ENCODE measurements around the gene BICD1. TPM values are rescaled to one million over a fixed set of nuclear protein-coding genes. Genes with fewer than 3 reads are reported as not detected.

Gene BICD1
- total RNA-seq: 10 to 100 TPM; 20.0 to 22.6 TPM

- H3K9me3 Mint-ChIP-seq (ENCODE audit: low read depth): no peaks in the 10 kb centered on the region
- DNase-seq (peak; percentile 83), ATAC-seq (peak; percentile 92)
- H3K4me3 Mint-ChIP-seq: peak within 1 kb of the TSS; percentile 93
- peak within 1 kb of the TSS; percentile 87 for H3K27ac Mint-ChIP-seq
- CTCF ChIA-PET: interaction anchor here (0.8 to 2.3 kb wide), 10 partner anchors 9 to 454 kb away, joined by 3 to 9 read pairs (median 4); no protein-coding TSS in a partner anchor
- peaks cover 24% of the 10 kb centered on the region for H3K4me1 Mint-ChIP-seq
- peaks cover 10% of the 10 kb centered on the region for H3K27me3 Mint-ChIP-seq
- H3K36me3 Mint-ChIP-seq: peaks cover 4% of the 10 kb centered on the region
Measured at GRCh38 chr12:32106517-32107358, at the start of gene BICD1. Gene BICD1 (plus strand): TSS chr12:32106847. CDS start chr12:32107332, 485 bp downstream.

- no peak overlapping the region for H3K27ac Mint-ChIP-seq
- H3K4me1 Mint-ChIP-seq: peaks cover 6% of the 10 kb centered on the region
- no peak overlapping the region for H3K4me3 Mint-ChIP-seq
- no peaks in the 10 kb centered on the region for H3K9me3 Mint-ChIP-seq (ENCODE audit: low read depth)
- no peaks in the 10 kb centered on the region for H3K36me3 Mint-ChIP-seq
- peaks cover 2% of the 10 kb centered on the region for H3K27me3 Mint-ChIP-seq
- DNase-seq (no peak), ATAC-seq (no peak)
- CTCF ChIA-PET: interaction anchor here (0.6 to 1.4 kb wide), 34 partner anchors 8 to 415 kb away, joined by 3 to 17 read pairs (median 4); partner anchors contain the start of genes BICD1, ETFBKMT and RESF1
Measured at GRCh38 chr12:32061033-32061432, 45.6 kb upstream of the BICD1 start.

GRCh38 chr12:32062881-32063280 lies 43.8 kb upstream of the BICD1 start:
- H3K27me3 Mint-ChIP-seq: peaks cover 2% of the 10 kb centered on the region
- H3K9me3 Mint-ChIP-seq (ENCODE audit: low read depth): no peaks in the 10 kb centered on the region
- peaks cover 6% of the 10 kb centered on the region for H3K4me1 Mint-ChIP-seq
- no peaks in the 10 kb centered on the region for H3K36me3 Mint-ChIP-seq
- H3K27ac Mint-ChIP-seq: no peak overlapping the region
- ATAC-seq (no peak), DNase-seq (no peak)
- CTCF ChIA-PET: interaction anchor here (0.9 to 1.2 kb wide), 2 partner anchors 24 to 249 kb away, joined by 3 read pairs; no protein-coding TSS in a partner anchor
- H3K4me3 Mint-ChIP-seq: no peak overlapping the region

GRCh38 chr12:32063796-32064195 lies 42.9 kb upstream of the BICD1 start:
- Mint-ChIP-seq H3K27ac (no peak overlapping the region), H3K36me3 (no peaks in the 10 kb centered on the region), H3K4me1 (peaks cover 6% of the 10 kb centered on the region), H3K27me3 (peaks cover 2% of the 10 kb centered on the region), H3K9me3 (ENCODE audit: low read depth) (no peaks in the 10 kb centered on the region), H3K4me3 (no peak overlapping the region)
- ATAC-seq (no peak), DNase-seq (no peak)
- CTCF ChIA-PET: interaction anchor here (1.0 kb wide), 1 partner anchor 249 kb away, joined by 3 read pairs; no protein-coding TSS in a partner anchor

GRCh38 chr12:32066206-32066605 lies 40.4 kb upstream of the BICD1 start:
- H3K4me3 Mint-ChIP-seq: no peak overlapping the region
- CTCF ChIA-PET: no interaction called here
- H3K27ac Mint-ChIP-seq: no peak overlapping the region
- no peaks in the 10 kb centered on the region for H3K4me1 Mint-ChIP-seq
- DNase-seq (no peak), ATAC-seq (no peak)
- H3K36me3 Mint-ChIP-seq: no peaks in the 10 kb centered on the region
- peaks cover 2% of the 10 kb centered on the region for H3K27me3 Mint-ChIP-seq
- no peaks in the 10 kb centered on the region for H3K9me3 Mint-ChIP-seq (ENCODE audit: low read depth)

- H3K9me3 Mint-ChIP-seq (ENCODE audit: low read depth): peaks cover 2% of the 10 kb centered on the region
- ATAC-seq (no peak), DNase-seq (no peak)
- no peaks in the 10 kb centered on the region for H3K4me1 Mint-ChIP-seq
- H3K4me3 Mint-ChIP-seq: no peak overlapping the region
- CTCF ChIA-PET: interaction anchor here (1.1 to 1.4 kb wide), 2 partner anchors 9 to 218 kb away, joined by 3 to 5 read pairs; no protein-coding TSS in a partner anchor
- no peak overlapping the region for H3K27ac Mint-ChIP-seq
- H3K36me3 Mint-ChIP-seq: no peaks in the 10 kb centered on the region
- peaks cover 2% of the 10 kb centered on the region for H3K27me3 Mint-ChIP-seq
Measured at GRCh38 chr12:32069071-32069470, 37.6 kb upstream of the BICD1 start.

- H3K36me3 Mint-ChIP-seq: no peaks in the 10 kb centered on the region
- DNase-seq: no peak
- H3K27ac Mint-ChIP-seq: no peak overlapping the region
- peaks cover 2% of the 10 kb centered on the region for H3K9me3 Mint-ChIP-seq (ENCODE audit: low read depth)
- no peaks in the 10 kb centered on the region for H3K27me3 Mint-ChIP-seq
- no peak for ATAC-seq
- CTCF ChIA-PET: no interaction called here
- H3K4me3 Mint-ChIP-seq: no peak overlapping the region
- no peaks in the 10 kb centered on the region for H3K4me1 Mint-ChIP-seq
Measured at GRCh38 chr12:32069731-32070130, 36.9 kb upstream of the BICD1 start.

- Mint-ChIP-seq H3K9me3 (ENCODE audit: low read depth) (peaks cover 2% of the 10 kb centered on the region), H3K27ac (no peak overlapping the region), H3K27me3 (no peaks in the 10 kb centered on the region), H3K36me3 (no peaks in the 10 kb centered on the region), H3K4me3 (no peak overlapping the region), H3K4me1 (no peaks in the 10 kb centered on the region)
- ATAC-seq (no peak), DNase-seq (no peak)
- CTCF ChIA-PET: interaction anchor here (1.7 kb wide), 1 partner anchor 10 kb away, joined by 12 read pairs; no protein-coding TSS in a partner anchor
Measured at GRCh38 chr12:32070370-32070769, 36.3 kb upstream of the BICD1 start.

DNA sequence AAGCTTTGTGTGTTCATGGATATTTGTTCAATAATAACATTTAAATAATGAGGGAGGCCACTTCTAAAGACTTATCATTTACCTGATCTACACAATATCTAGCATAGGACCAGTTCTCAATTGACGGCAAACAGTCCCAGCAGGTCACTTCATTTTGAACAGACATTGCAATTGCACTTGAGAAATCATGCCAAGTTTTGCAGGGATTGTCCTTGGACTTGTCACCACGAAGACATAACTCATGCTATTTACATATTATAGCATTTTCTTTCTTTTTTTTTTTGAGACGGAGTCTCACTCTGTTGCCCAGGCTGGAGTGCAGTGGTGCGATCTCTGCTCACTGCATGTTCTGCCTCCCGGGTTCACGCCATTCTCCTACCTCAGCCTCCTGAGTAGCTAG lies 34.5 kb upstream of the BICD1 start:
- Mint-ChIP-seq H3K27me3 (no peaks in the 10 kb centered on the region), H3K4me3 (no peak overlapping the region), H3K4me1 (no peaks in the 10 kb centered on the region), H3K9me3 (ENCODE audit: low read depth) (peaks cover 2% of the 10 kb centered on the region), H3K27ac (no peak overlapping the region), H3K36me3 (no peaks in the 10 kb centered on the region)
- DNase-seq (no peak), ATAC-seq (no peak)
- CTCF ChIA-PET: interaction anchor here (1.7 kb wide), 1 partner anchor 12 kb away, joined by 12 read pairs; no protein-coding TSS in a partner anchor

- Mint-ChIP-seq H3K36me3 (no peaks in the 10 kb centered on the region), H3K27ac (no peak overlapping the region), H3K4me3 (no peak overlapping the region), H3K27me3 (no peaks in the 10 kb centered on the region), H3K9me3 (ENCODE audit: low read depth) (peaks cover 2% of the 10 kb centered on the region), H3K4me1 (no peaks in the 10 kb centered on the region)
- DNase-seq: no peak
- no peak for ATAC-seq
- CTCF ChIA-PET: interaction anchor here (1.4 kb wide), 1 partner anchor 14 kb away, joined by 3 read pairs; no protein-coding TSS in a partner anchor
Measured at GRCh38 chr12:32074432-32074831, 32.2 kb upstream of the BICD1 start.

GRCh38 chr12:32076941-32077340 lies 29.7 kb upstream of the BICD1 start:
- Mint-ChIP-seq H3K27ac (no peak overlapping the region), H3K27me3 (no peaks in the 10 kb centered on the region), H3K9me3 (ENCODE audit: low read depth) (peaks cover 2% of the 10 kb centered on the region), H3K4me1 (no peaks in the 10 kb centered on the region), H3K36me3 (no peaks in the 10 kb centered on the region), H3K4me3 (no peak overlapping the region)
- CTCF ChIA-PET: no interaction called here
- ATAC-seq (no peak), DNase-seq (no peak)

GRCh38 chr12:32080435-32080834 lies 26.2 kb upstream of the BICD1 start:
- H3K36me3 Mint-ChIP-seq: no peaks in the 10 kb centered on the region
- no peak overlapping the region for H3K4me3 Mint-ChIP-seq
- CTCF ChIA-PET: no interaction called here
- no peak for ATAC-seq
- no peaks in the 10 kb centered on the region for H3K4me1 Mint-ChIP-seq
- H3K27ac Mint-ChIP-seq: no peak overlapping the region
- no peaks in the 10 kb centered on the region for H3K27me3 Mint-ChIP-seq
- H3K9me3 Mint-ChIP-seq (ENCODE audit: low read depth): no peaks in the 10 kb centered on the region
- DNase-seq: no peak

DNA sequence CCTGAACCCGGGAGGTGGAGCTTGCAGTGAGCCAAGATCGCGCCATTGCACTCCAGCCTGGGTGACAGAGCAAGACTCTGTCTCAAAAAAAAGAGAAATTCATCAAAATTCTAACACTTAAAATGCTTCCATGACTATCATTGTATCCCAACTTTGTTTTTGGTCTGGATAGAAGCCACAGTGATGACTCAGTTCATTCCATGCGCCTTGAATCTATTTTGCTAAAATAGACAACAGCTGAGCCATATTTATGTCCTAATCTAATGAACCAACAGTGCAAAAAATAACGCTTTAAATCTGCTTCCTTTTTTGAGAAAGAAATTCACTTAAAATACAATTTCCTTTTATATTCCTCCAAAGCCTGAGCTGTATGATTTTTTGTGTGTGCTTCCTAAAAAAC lies 23.2 kb upstream of the BICD1 start:
- DNase-seq (no peak), ATAC-seq (no peak)
- H3K4me3 Mint-ChIP-seq: no peak overlapping the region
- CTCF ChIA-PET: no interaction called here
- no peaks in the 10 kb centered on the region for H3K27me3 Mint-ChIP-seq
- H3K27ac Mint-ChIP-seq: no peak overlapping the region
- no peaks in the 10 kb centered on the region for H3K4me1 Mint-ChIP-seq
- H3K9me3 Mint-ChIP-seq (ENCODE audit: low read depth): no peaks in the 10 kb centered on the region
- H3K36me3 Mint-ChIP-seq: no peaks in the 10 kb centered on the region
